ENCODE results near the gene MASP1.

The MASP1 gene

DNA sequence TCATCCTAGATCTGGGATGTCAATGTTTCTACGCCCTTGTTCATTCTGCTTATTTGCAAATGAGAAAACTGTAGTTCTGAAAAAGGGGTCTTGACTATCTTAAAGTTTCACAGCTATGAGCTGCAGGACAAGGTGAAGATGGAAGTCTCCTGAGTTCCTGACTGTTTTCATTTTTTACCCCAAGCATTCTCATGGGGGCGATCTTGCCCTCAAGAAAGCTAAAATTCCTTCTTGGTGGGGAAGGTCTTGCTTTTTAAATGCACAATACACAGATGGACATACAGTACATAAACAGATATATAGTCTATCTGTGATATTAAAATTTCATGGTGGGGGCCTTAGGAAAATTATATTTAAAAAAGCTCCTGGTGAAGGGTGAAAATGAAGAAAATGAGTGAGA is 32.4 kb downstream of the MASP1 start:
- H3K4me3 ChIP-seq (ENCODE audit: low read depth in 1 of 5, low read length in 5 of 5): no peak overlapping the region
- no peak overlapping the region for H3K27ac ChIP-seq (ENCODE audit: low read depth, low read length)
- no peaks in the 10 kb centered on the region for H3K9me3 ChIP-seq (ENCODE audit: control insufficient read depth in 5 of 5, low read length in 5 of 5)
- peaks cover 0 to 3% (median 0%) of the 10 kb centered on the region in 5 donors for H3K36me3 ChIP-seq (ENCODE audit: control insufficient read depth in 5 of 5, insufficient read depth in 5 of 5, low read length in 5 of 5)
- no peak overlapping the region for H3K9ac ChIP-seq (ENCODE audit: low read length in 5 of 5)
- peaks cover 0 to 3% (median 0%) of the 10 kb centered on the region in 5 donors for H3K4me1 ChIP-seq (ENCODE audit: control insufficient read depth in 5 of 5, insufficient read depth in 5 of 5, low read length in 5 of 5)
- H3K27me3 ChIP-seq (ENCODE audit: control insufficient read depth in 5 of 5, insufficient read depth in 4 of 5, low read length in 5 of 5): no peaks in the 10 kb centered on the region

DNA sequence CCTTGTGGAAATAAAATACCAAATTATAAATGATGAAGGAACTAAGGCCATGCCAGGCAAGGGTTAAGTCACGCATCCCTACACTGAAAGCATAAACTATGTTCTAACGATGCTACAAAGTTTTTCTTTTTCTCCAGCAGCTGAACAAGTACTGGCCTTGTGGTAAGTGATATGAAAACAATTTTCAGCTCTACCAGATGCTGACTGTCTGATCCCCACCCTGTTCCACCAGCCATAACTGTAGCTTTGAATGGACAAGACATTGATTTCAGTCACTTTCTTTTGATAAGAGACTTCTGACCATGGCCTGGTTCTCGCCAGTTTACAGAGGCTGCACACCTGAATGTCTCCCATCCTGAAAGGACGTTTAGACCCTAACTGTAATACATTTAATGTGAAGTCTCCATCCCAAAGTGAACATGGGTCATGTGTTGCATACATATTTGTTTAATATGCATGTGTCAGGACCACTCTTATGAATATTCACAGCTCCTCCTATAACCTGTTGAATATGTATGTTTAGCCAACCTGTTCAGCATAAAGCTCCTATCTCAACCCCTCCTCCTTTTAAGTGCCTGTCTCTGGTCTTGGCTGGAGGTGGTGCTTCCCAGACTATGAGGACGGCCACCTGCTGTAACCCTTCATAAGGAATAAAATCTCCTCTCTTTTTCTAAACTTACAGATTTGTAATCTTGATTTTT is 33.4 kb downstream of the MASP1 start:
- H3K4me1 ChIP-seq (ENCODE audit: control insufficient read depth in 5 of 5, insufficient read depth in 5 of 5, low read length in 5 of 5): no peaks in the 10 kb centered on the region
- H3K36me3 ChIP-seq (ENCODE audit: control insufficient read depth in 5 of 5, insufficient read depth in 5 of 5, low read length in 5 of 5): peaks cover 0 to 3% (median 0%) of the 10 kb centered on the region in 5 donors
- no peaks in the 10 kb centered on the region for H3K27me3 ChIP-seq (ENCODE audit: control insufficient read depth in 5 of 5, insufficient read depth in 4 of 5, low read length in 5 of 5)
- H3K9ac ChIP-seq (ENCODE audit: low read length in 5 of 5): no peak overlapping the region
- H3K4me3 ChIP-seq (ENCODE audit: low read depth in 1 of 5, low read length in 5 of 5): no peak overlapping the region
- H3K9me3 ChIP-seq (ENCODE audit: control insufficient read depth in 5 of 5, low read length in 5 of 5): no peaks in the 10 kb centered on the region
- no peak overlapping the region for H3K27ac ChIP-seq (ENCODE audit: low read depth, low read length)

- Histone ChIP-seq H3K4me3 (ENCODE audit: low read depth in 1 of 5, low read length in 5 of 5) (no peak overlapping the region), H3K36me3 (ENCODE audit: control insufficient read depth in 5 of 5, insufficient read depth in 5 of 5, low read length in 5 of 5) (peaks cover 0 to 3% (median 0%) of the 10 kb centered on the region in 5 donors), H3K27me3 (ENCODE audit: control insufficient read depth in 5 of 5, insufficient read depth in 4 of 5, low read length in 5 of 5) (no peaks in the 10 kb centered on the region), H3K9ac (ENCODE audit: low read length in 5 of 5) (no peak overlapping the region), H3K9me3 (ENCODE audit: control insufficient read depth in 5 of 5, low read length in 5 of 5) (no peaks in the 10 kb centered on the region), H3K27ac (ENCODE audit: low read depth, low read length) (no peak overlapping the region), H3K4me1 (ENCODE audit: control insufficient read depth in 5 of 5, insufficient read depth in 5 of 5, low read length in 5 of 5) (no peaks in the 10 kb centered on the region)
These were observed 34.1 kb downstream of the MASP1 start for GRCh38 chr3:187257471-187257870.

DNA sequence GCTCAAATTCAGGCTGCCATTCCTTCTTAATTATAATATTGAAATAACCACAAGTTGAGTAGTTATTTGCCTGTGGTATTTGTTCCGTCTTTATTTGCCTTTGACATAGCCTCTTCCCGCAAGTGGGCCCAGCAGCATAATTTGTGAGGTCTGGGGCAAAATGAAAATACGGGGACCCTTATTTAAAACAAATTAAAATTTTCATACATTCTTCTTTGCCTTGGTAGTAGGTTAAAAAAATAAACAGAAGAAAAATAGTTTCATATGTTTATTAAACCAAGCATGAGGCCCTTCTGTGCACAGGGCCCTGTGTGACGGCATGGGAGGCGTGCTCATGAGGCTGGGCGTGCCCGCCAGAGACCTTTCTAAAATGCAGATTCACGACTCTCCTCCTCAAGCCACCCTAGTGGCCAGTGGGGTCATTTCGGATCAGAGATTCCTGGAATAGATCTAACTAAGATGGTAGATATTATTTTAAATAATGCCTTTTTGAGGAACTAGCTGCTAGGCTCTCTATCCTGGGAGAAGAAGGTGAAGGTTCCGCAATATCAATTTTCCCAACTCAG is 35.4 kb downstream of the MASP1 start:
- Histone ChIP-seq H3K9me3 (ENCODE audit: control insufficient read depth in 5 of 5, low read length in 5 of 5) (no peaks in the 10 kb centered on the region), H3K27me3 (ENCODE audit: control insufficient read depth in 5 of 5, insufficient read depth in 4 of 5, low read length in 5 of 5) (no peaks in the 10 kb centered on the region), H3K4me1 (ENCODE audit: control insufficient read depth in 5 of 5, insufficient read depth in 5 of 5, low read length in 5 of 5) (no peaks in the 10 kb centered on the region), H3K4me3 (ENCODE audit: low read depth in 1 of 5, low read length in 5 of 5) (no peak overlapping the region), H3K9ac (ENCODE audit: low read length in 5 of 5) (no peak overlapping the region), H3K27ac (ENCODE audit: low read depth, low read length) (no peak overlapping the region), H3K36me3 (ENCODE audit: control insufficient read depth in 5 of 5, insufficient read depth in 5 of 5, low read length in 5 of 5) (peaks cover 0 to 3% (median 0%) of the 10 kb centered on the region in 5 donors)

GRCh38 chr3:187255314-187255713 is 36.2 kb downstream of the MASP1 start:
- no peak overlapping the region for H3K9ac ChIP-seq (ENCODE audit: low read length in 5 of 5)
- H3K27me3 ChIP-seq (ENCODE audit: control insufficient read depth in 5 of 5, insufficient read depth in 4 of 5, low read length in 5 of 5): no peaks in the 10 kb centered on the region
- no peak overlapping the region for H3K27ac ChIP-seq (ENCODE audit: low read depth, low read length)
- H3K36me3 ChIP-seq (ENCODE audit: control insufficient read depth in 5 of 5, insufficient read depth in 5 of 5, low read length in 5 of 5): peaks cover 0 to 3% (median 0%) of the 10 kb centered on the region in 5 donors
- H3K4me3 ChIP-seq (ENCODE audit: low read depth in 1 of 5, low read length in 5 of 5): no peak overlapping the region
- no peaks in the 10 kb centered on the region for H3K4me1 ChIP-seq (ENCODE audit: control insufficient read depth in 5 of 5, insufficient read depth in 5 of 5, low read length in 5 of 5)
- no peaks in the 10 kb centered on the region for H3K9me3 ChIP-seq (ENCODE audit: control insufficient read depth in 5 of 5, low read length in 5 of 5)

- H3K9ac ChIP-seq (ENCODE audit: low read length in 5 of 5): no peak overlapping the region
- peaks cover 0 to 4% (median 0%) of the 10 kb centered on the region in 5 donors for H3K27me3 ChIP-seq (ENCODE audit: control insufficient read depth in 5 of 5, insufficient read depth in 4 of 5, low read length in 5 of 5)
- peaks cover 0 to 3% (median 0%) of the 10 kb centered on the region in 5 donors for H3K36me3 ChIP-seq (ENCODE audit: control insufficient read depth in 5 of 5, insufficient read depth in 5 of 5, low read length in 5 of 5)
- H3K4me1 ChIP-seq (ENCODE audit: control insufficient read depth in 5 of 5, insufficient read depth in 5 of 5, low read length in 5 of 5): peaks cover 0 to 3% (median 0%) of the 10 kb centered on the region in 5 donors
- H3K9me3 ChIP-seq (ENCODE audit: control insufficient read depth in 5 of 5, low read length in 5 of 5): peaks cover 0 to 3% (median 0%) of the 10 kb centered on the region in 5 donors
- no peak overlapping the region for H3K4me3 ChIP-seq (ENCODE audit: low read depth in 1 of 5, low read length in 5 of 5)
- H3K27ac ChIP-seq (ENCODE audit: low read depth, low read length): no peak overlapping the region
These were observed 39.2 kb downstream of the MASP1 start for GRCh38 chr3:187252311-187252710.

DNA sequence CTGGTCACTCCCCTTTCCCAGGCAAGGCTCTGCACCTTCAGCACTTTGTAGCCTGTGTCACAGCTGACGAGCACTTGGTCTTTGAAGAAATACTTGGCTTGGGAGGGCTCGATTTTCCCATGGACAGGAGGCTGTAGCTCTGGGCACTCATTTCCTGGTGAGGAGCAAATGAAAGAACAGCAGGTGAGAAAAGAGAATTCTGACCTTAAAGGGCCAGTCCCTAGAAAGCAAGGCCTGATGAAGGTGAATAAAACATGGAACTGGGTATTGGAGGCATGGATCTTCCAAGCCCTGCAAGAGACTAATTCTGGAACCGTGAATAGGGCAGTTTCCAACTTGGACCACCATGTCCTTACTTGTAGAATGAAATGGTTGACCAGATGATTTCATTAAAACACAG is 39.9 kb downstream of the MASP1 start:
- H3K4me3 ChIP-seq (ENCODE audit: low read depth in 1 of 5, low read length in 5 of 5): no peak overlapping the region
- peaks cover 0 to 4% (median 0%) of the 10 kb centered on the region in 5 donors for H3K27me3 ChIP-seq (ENCODE audit: control insufficient read depth in 5 of 5, insufficient read depth in 4 of 5, low read length in 5 of 5)
- H3K27ac ChIP-seq (ENCODE audit: low read depth, low read length): no peak overlapping the region
- no peak overlapping the region for H3K9ac ChIP-seq (ENCODE audit: low read length in 5 of 5)
- peaks cover 0 to 4% (median 0%) of the 10 kb centered on the region in 5 donors for H3K4me1 ChIP-seq (ENCODE audit: control insufficient read depth in 5 of 5, insufficient read depth in 5 of 5, low read length in 5 of 5)
- peaks cover 0 to 2% (median 0%) of the 10 kb centered on the region in 5 donors for H3K36me3 ChIP-seq (ENCODE audit: control insufficient read depth in 5 of 5, insufficient read depth in 5 of 5, low read length in 5 of 5)
- peaks cover 0 to 4% (median 0%) of the 10 kb centered on the region in 5 donors for H3K9me3 ChIP-seq (ENCODE audit: control insufficient read depth in 5 of 5, low read length in 5 of 5)

GRCh38 chr3:187247398-187247797 is 44.1 kb downstream of the MASP1 start:
- Histone ChIP-seq H3K9ac (ENCODE audit: low read length in 5 of 5) (no peak overlapping the region), H3K4me3 (ENCODE audit: low read depth in 1 of 5, low read length in 5 of 5) (no peak overlapping the region), H3K4me1 (ENCODE audit: control insufficient read depth in 5 of 5, insufficient read depth in 5 of 5, low read length in 5 of 5) (peaks cover 0 to 4% (median 0%) of the 10 kb centered on the region in 5 donors), H3K9me3 (ENCODE audit: control insufficient read depth in 5 of 5, low read length in 5 of 5) (peaks cover 0 to 4% (median 0%) of the 10 kb centered on the region in 5 donors), H3K27ac (ENCODE audit: low read depth, low read length) (no peak overlapping the region), H3K36me3 (ENCODE audit: control insufficient read depth in 5 of 5, insufficient read depth in 5 of 5, low read length in 5 of 5) (no peaks in the 10 kb centered on the region), H3K27me3 (ENCODE audit: control insufficient read depth in 5 of 5, insufficient read depth in 4 of 5, low read length in 5 of 5) (peaks cover 0 to 4% (median 0%) of the 10 kb centered on the region in 5 donors)

GRCh38 chr3:187243933-187244524 is 47.5 kb downstream of the MASP1 start:
- no peak overlapping the region for H3K9ac ChIP-seq (ENCODE audit: low read length in 5 of 5)
- H3K27me3 ChIP-seq (ENCODE audit: control insufficient read depth in 5 of 5, insufficient read depth in 4 of 5, low read length in 5 of 5): no peaks in the 10 kb centered on the region
- H3K9me3 ChIP-seq (ENCODE audit: control insufficient read depth in 5 of 5, low read length in 5 of 5): peaks cover 0 to 4% (median 0%) of the 10 kb centered on the region in 5 donors
- H3K27ac ChIP-seq (ENCODE audit: low read depth, low read length): no peak overlapping the region
- H3K4me3 ChIP-seq (ENCODE audit: low read depth in 1 of 5, low read length in 5 of 5): no peak overlapping the region
- H3K4me1 ChIP-seq (ENCODE audit: control insufficient read depth in 5 of 5, insufficient read depth in 5 of 5, low read length in 5 of 5): peaks cover 0 to 4% (median 0%) of the 10 kb centered on the region in 5 donors
- H3K36me3 ChIP-seq (ENCODE audit: control insufficient read depth in 5 of 5, insufficient read depth in 5 of 5, low read length in 5 of 5): peaks cover 0 to 2% (median 0%) of the 10 kb centered on the region in 5 donors

GRCh38 chr3:187242900-187243299 is 48.6 kb downstream of the MASP1 start:
- H3K36me3 ChIP-seq (ENCODE audit: control insufficient read depth in 5 of 5, insufficient read depth in 5 of 5, low read length in 5 of 5): peaks cover 0 to 2% (median 0%) of the 10 kb centered on the region in 5 donors

More at GRCh38 chr3:187242900-187243299, 48.6 kb downstream of the MASP1 start:
- Histone ChIP-seq H3K27ac (ENCODE audit: low read depth, low read length) (no peak overlapping the region), H3K9ac (ENCODE audit: low read length in 5 of 5) (no peak overlapping the region), H3K9me3 (ENCODE audit: control insufficient read depth in 5 of 5, low read length in 5 of 5) (peaks cover 0 to 4% (median 0%) of the 10 kb centered on the region in 5 donors), H3K27me3 (ENCODE audit: control insufficient read depth in 5 of 5, insufficient read depth in 4 of 5, low read length in 5 of 5) (no peaks in the 10 kb centered on the region), H3K4me3 (ENCODE audit: low read depth in 1 of 5, low read length in 5 of 5) (no peak overlapping the region), H3K4me1 (ENCODE audit: control insufficient read depth in 5 of 5, insufficient read depth in 5 of 5, low read length in 5 of 5) (peaks cover 0 to 4% (median 0%) of the 10 kb centered on the region in 5 donors)
